GM20431 (cell line): ENCODE data around the gene REPS2.

Source experiments
- in situ Hi-C: fragments of 300-500 bp; cut with MseI, MboI; formaldehyde crosslinking; loops from one replicate; pipeline ENCODE4 v1.15.0; 2020; ENCODE audit warnings: low sequenced_read_pairs; ENCODE audit not compliant: unreplicated experiment

REPS2 gene

DNA sequence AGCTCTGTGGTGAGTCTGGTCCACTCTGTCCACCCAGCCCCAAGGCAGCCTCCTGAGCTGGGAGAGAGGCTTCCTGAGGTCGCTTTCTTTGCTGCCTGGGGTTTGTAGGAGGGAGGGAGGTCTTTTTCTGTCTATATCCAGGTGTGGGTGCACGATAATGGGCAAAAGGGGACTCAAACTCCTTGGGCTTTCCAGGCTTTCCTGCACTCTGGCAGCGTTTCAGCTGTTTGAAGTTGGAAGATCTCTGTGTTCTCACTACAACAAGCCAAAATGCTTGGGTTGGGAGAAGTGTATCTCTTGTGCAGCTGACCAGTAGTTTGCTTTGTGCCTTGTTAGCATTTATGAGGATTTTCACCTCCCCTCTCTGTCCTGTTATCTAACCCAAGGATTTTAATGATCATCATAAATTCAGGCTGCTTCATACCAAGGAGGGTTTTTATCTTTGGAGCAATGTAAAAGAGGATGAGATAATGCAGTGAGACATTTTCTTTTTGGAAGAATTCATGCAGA, 126.3 kb downstream of the REPS2 start:
- in situ Hi-C loops, result no loop called here

DNA sequence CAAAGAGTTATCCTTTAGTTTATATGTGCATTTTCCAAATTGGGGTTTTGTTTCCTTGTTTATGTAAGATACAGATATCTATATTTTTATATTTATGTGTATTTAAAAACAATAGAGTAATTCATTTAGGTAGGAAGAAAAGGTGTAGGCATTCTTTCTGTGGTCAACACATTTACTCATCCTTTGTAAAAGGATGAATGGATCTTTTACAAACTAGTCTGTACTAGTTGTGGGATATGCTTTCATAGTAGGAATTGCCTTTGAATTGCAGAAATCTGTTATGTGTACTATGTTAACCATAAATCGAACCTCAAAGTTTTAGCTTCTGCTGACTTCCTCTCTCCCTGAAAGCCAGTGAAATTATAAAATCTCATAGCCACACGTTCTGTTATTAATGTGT, 128.5 kb downstream of the REPS2 start:
- in situ Hi-C loops, result no loop called here

DNA sequence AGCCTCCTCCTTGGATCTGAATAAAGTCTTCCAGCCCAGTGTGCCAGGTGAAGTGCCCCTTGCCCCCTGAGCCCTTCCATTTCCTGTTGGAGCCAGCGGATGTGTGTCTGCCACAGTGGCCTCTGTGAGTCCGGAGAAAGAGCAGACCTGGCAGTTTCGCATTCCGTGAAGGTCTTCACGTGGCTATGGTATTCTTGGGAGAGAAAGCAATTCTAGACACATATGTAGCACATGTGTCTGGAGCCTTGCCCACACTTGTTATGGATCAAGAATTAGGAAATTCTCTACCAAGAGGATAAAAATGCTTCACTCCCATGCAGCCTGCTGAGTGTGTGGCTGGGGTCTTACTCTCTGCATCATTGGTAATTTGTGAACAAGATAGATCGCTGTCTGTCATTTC, 130.9 kb downstream of the REPS2 start:
- in situ Hi-C loops, result no loop called here

DNA sequence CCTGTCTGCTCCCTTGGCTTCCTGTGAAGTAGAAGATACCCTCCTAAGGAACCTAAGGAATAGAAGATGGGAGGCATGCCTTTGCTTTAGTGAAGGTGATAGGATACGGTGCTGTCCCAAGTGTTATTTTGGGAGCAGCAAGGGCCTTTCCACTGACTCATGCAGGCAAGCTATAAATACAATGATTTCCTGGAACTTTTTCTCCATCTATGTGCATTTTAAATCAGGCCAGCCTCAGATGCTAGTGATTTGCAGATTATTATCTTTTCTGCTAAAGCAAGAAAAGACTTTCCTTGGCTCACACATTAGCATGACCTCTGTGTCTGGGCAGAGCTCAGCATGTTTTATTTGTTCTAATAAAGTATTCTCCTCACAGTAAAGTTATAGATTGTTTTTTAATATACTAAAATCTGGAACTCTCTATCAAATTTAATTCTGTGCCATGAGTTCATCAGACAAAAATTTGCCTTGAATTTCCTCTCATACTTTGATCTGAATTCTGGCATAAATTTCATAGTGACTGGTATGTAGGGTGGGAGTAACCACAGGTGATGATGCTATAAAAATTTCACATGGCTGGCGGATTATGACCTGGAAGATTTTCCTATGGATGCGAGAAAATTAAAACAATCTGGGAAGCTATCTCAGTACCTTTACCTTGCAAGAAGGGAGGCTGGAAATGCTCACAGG, 131.7 kb downstream of the REPS2 start:
- in situ Hi-C loops, result no loop called here

DNA sequence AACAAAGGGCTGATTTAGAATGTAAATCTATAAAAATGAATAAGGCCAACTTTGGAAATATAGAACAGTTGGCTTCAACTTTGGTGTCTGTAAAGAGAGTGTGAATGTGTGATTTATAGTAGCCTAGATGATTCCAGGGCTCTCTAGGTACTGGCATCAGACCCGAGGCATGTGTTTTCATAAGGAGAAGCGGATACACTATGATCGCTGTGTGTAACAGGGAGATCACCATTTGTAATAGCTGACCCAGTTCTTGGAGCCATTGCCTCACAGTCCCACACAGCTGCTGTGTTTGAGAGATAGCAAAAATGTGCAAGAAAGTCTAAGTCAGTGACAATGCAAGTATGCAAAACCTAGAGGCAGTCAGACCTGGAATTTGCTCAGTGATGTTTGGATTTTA, 135.1 kb downstream of the REPS2 start:
- in situ Hi-C loops, result no loop called here

DNA sequence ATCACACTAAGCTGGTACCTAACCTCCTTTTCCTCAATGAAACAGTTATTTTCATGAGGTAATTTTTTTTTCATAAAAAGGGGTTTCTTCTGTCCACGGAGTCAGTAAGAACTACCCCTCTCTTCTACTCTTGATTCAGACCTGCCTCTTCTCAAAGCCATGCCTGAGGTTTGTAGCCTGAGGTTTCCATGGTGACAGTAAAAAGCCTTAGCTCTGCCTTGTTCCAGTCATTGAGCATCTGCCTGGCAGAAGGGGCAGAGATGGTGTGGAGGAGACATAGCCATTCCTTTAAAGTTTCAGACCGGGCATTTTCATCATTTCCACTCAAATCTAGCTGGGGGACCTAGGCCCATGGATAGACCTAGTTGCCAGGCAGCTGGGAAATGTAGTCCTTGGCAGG, 135.5 kb downstream of the REPS2 start:
- in situ Hi-C loops, result no loop called here

DNA sequence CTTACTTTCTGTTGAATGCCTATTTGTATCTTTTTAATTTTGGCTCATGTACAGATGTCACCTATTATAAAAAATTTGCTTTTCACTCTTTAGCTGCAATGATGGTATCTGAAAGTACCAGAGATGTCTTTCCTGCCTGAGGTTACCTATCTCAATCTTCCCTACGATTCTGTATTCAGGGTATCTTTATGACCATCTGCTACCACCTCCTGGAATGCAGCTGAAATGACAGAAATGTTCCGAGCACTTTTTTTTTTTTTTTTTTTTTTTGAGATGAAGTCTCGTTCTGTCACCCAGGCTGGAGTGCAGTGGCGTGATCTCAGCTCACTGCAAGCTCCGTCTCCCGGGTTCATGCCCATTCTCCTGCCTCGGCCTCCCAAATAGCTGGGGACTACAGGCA, 136.4 kb downstream of the REPS2 start:
- in situ Hi-C loops, result no loop called here

DNA sequence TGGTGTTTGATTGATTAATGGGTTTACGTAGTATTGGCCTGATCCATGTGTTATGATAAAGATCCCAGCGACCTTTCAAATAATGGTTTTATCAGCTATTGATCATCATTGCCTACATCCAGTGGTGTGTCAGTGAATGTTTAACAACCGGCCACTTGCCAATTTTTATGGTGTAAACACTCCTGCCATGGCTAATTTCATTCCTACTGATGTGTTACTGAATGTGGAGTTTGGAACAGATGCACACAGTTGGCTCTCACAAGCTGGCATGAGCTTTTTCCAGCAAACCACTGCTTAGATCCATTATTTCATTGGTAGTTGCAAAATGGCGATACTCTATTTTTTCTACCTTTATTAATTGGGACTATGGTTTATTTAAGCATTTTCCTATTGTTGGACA, 139.9 kb downstream of the REPS2 start:
- in situ Hi-C loops, result no loop called here

DNA sequence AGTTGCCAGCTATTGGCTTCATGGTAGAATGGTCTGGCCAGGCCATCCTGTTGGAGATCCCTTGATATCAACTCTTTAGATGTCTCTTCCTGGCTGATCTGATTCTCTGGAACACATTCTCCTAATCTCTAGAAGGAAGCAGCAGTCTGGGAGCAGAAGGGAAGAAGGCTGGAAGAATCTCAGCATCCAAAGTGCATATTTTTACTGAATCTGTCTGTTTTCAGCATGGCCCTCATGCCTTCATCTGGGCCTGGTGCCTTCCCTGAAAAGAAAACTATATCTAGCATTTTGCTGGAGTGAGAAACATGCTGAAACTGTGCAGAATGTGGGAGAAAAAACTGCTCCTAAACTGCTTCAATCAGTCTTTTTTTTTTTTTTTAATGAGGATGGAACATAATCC, 148.7 kb downstream of the REPS2 start:
- in situ Hi-C loops, result no loop called here

DNA sequence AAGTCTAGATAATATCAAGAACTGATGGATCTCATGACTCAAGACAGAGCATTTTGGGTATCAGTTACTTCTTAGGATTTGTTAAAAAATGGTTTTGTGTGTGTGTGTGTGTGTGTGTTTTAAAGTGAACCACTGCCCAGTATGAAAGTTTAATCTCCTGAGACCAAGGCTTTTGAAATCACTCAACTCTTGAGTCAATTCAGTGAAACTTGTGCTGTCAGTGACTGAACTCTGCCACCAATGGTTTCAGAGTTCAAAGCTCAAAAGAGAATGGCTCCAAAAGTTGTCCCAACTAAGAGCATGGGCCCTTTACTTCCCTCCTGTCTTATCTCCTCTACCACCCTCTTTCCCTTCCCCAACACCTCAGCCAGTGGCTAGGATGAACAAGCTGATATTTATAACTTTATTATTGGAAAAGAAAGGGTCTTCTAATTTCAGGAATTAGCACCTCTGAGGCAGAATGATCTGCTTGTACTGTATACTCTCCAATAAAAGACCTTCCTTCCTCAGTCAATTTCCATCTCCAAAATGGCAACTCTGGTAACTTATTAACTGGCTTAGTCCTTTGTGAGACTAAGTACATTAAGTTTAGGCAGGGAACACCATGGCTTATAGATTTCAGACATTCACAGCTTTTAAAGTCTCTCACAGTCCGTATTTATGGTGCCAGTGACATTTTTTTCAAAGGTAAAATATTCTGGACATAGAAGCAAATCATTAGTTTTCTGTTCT, 152.2 kb downstream of the REPS2 start:
- in situ Hi-C loops, result no loop called here

DNA sequence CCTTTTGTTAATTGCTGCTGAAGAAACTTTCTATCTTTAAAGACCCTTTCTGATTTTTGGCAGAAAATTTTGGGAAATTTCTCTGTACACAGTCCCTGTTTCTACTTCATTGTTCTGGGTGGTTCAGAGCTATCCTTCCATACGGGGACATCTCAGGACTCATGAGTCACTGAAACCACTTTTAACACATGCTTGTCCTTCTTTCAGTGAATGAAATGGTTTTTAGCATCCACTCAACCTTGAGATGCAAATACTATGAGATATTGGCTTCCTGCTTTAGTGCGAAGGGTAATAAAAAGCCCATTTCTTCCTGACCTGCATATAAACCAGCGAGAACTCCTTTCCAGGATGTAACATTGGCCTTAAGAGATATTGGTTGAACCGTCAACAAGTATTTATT, 158.0 kb downstream of the REPS2 start:
- in situ Hi-C loops, result no loop called here

DNA sequence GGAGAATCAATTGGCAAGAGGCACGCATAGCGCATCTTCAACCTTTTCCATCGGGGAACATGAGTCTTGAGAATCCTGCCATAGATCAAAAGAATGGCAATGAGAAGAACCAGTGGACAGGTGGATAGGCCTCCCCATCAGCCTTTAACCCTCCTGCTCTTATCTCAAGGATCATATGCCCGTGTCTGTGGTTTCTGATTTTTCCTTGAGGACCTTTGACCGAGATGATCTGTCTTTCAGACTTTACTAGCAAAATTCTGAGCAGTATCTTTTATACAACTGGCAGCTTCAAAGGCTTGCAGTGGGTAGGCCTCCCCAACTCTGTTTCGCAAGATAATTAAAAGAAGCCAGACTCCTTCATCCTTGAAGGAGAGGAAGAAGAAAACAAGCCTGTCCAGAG, 174.4 kb downstream of the REPS2 start:
- in situ Hi-C loops, result no loop called here

DNA sequence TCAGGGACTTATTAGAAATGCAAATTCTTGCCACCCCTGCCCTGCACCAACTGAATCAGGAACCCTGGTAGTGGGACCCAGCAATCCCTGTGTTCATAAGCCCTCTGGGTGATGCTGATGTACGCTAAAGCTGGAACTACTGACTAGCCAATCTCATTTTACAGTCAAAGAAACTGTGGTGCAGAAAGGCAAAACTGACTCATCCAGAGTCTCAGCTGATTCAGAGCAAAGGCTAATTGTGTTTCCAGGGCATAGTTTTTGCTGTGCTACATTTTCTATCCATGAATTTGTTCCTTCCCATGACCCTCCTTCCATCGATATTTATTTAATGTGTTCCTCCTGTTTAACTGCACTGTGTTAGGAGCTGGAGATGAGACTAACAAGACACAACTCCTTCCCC, 207.5 kb downstream of the REPS2 start:
- in situ Hi-C loops, result no loop called here

DNA sequence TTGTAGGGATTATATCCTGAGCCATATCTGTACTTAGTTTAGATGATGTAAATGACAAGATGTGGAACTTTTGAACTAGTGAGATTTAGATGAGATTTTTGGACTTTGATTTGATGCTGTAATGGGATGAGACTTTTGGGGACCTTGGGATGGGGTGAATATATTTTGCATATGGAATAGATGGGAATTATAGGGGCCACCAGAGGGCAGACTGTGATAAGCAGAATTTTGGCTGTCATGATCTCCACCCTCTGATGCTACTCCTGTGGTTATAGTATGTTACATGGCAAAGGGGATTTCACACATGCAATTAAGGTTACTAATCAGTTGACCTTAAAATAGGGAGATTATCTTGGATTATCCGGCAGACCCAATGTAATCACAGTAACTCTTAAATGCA, 214.5 kb downstream of the REPS2 start:
- in situ Hi-C loops, result no loop called here

DNA sequence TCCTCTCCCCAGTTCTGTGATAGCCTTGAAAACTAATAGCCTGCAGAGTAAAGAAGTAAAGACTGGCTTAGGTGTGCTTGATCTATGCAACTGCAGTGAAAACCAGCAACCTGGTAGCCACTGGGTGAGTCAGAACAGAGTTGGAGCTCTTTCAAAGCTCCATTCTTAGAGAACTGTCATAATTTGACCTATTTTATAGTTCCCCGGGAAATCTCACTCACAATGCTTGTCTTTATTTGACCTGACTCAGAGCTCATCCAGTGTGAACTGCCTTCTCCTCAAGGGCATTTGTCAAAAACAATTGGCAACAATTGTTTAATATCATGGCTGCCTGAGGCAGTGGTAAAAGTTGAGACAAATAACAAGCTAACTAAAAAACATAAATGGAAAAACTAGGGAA, 215.5 kb downstream of the REPS2 start:
- in situ Hi-C loops, result no loop called here

DNA sequence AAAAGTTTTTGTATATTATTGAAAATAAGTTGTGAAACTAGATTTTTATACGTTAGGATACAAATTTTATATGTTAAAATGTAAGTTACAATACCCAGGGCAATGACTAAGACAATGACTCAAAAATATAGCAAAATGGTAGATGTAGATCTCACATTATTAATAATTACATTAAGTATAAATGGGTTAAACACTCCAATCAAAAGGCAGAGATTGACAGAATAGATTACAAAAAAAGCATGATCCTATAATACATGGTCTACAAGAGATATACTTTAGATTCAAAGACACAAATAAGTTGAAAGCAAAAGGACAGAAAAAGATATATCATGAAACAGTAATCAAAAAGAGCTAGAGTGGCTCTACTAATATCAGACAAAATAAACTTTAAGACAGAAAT, 217.6 kb downstream of the REPS2 start:
- in situ Hi-C loops, result no loop called here

DNA sequence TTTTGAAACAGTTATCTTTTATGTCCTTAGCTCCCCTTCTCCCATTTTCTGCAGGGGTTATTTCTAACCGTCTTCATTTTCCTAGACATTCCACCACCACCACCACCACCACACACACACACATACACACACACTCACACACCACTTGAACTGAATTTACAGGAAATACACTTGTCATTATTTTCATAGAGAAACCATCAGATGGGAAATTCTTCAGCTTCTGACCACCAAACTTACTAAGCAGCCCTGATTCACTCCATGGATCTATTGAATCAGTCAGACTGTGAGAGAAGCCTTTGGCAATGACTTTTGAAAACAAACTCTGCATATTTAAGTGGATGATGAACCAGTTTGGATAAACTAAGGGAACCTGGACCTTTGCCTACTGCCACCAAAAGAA, 218.5 kb downstream of the REPS2 start:
- in situ Hi-C loops, result no loop called here

DNA sequence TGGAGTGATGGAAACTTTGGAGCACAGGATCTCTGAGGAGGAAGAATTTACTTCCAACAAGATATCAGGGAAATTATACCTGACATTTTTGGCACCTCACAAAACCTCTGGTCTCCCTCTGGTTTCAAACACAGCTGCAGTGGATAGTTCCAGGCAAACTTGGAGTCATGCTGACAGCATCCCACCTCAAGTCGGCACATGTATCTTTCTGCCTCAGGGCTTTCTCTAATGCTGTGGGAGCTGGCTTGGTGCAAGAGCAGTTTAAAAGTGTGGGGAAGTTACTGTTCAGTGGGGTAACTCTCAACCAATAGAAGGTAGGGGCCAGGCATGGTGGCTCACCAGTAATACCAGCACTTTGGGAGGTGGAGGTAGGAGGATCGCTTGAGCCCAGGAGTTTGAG, 221.5 kb downstream of the REPS2 start:
- in situ Hi-C loops, result no loop called here

DNA sequence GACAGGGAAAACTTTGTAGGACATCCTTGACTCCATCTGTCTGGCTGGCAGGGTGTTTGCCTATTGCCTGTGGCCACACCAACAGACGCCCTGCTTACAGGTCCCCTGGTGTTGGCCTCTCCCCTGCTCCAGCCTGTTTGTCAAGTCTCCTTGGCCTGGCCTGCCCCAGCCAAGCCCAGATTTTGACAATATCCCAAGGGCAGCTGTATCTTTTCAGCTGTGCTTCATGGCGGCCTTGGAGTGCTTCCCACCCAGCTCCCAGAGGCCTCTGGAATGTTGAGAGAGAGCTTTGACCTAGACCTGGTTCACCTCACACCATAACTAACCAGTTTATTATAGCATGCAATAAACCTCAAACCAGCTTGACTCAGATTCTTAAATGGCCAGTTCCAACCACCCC, 224.5 kb downstream of the REPS2 start:
- in situ Hi-C loops, result no loop called here

DNA sequence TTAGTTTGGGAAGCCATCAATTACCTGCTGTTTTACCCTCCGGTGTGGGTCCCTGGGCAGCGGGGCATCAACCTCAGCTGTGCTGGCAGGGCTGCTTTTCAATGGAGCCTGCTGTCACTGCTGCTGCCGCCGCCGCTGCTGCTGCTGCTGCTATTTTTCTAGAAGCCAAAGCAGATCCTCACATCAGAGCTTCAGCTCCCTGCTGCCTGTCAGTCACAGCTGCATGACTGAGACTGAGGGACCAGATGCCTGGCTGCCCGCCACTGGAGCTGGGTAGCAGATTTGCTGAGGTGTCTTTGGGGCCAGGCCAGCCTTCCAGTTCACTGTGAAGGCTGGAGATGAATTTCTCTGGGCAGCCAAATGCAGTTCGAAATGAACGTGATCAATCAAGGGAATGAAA, 228.2 kb downstream of the REPS2 start:
- in situ Hi-C loops, result no loop called here

DNA sequence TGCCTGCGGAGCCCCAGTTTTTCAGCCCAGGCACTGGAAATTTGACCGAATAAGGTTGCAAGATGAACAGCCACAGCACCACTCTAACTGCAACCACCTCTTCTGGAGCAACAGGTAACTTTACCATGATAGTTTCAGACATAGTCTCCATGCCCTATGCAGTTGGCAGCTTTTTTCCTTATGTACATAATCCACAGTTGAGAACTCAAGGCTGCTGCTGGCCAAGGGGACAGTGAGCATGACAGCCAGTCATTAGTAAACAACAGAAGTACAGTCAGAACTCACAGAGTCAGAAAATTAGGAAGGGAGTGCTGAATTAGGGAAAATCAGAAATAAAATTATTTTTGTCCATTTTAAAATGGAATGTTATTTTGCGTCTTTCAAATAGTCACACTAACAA, 235.9 kb downstream of the REPS2 start:
- in situ Hi-C loops, result no loop called here

DNA sequence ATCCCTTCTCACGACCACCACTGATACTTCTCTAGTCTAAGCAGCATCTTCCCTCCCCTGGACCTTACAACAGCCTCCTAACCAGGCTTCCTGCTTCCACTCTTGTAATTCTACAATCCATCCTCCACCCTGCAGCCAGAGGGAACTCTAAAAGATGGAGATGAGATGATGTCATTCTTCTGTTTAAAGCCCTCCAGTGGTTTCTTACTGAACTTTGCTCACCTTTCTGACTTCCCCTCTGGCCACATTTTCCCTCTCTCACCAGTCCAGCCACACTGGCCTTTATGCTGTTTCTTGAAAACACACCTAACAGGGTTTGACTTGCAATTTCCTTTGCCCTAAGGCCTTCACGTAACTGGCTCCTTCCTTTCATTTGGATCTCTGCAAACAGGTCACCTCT, 237.1 kb downstream of the REPS2 start:
- in situ Hi-C loops, result no loop called here
